Muscle layer of duodenum (tissue), 2 donors: Measurements from ENCODE around the gene PLXDC2.

Experiments
- H3K27ac ChIP-seq: one replicate; pipeline ENCODE4 v1.7.0; 2013; ENCODE audit warnings: mild to moderate bottlenecking, low read length
- H3K27me3 ChIP-seq: one replicate; pipeline ENCODE4 v1.7.0; 2013; ENCODE audit warnings: low read depth, mild to moderate bottlenecking, control low read depth, low read length
- H3K36me3 ChIP-seq, 2 donors: one replicate each; pipeline ENCODE4 v1.7.0; 2013; ENCODE audit warnings: low read length in 2 of 2, control low read depth in 1 of 2, mild to moderate bottlenecking in 1 of 2; ENCODE audit not compliant: insufficient read depth in 2 of 2, control insufficient read depth in 1 of 2
- H3K4me1 ChIP-seq, 2 donors: one replicate each; pipeline ENCODE4 v1.7.0; 2013; ENCODE audit warnings: low read length in 2 of 2, mild to moderate bottlenecking in 2 of 2, control low read depth in 1 of 2, moderate library complexity in 1 of 2; ENCODE audit not compliant: insufficient read depth in 2 of 2, control insufficient read depth in 1 of 2
- H3K4me3 ChIP-seq, 2 donors: one replicate each; pipeline ENCODE4 v1.7.0; 2013; ENCODE audit warnings: low read length in 2 of 2, low read depth in 1 of 2, mild to moderate bottlenecking in 1 of 2
- H3K9me3 ChIP-seq, 2 donors: one replicate each; pipeline ENCODE4 v1.7.0; 2013; ENCODE audit warnings: low read length in 2 of 2, control low read depth in 1 of 2, mild to moderate bottlenecking in 1 of 2; ENCODE audit not compliant: control insufficient read depth in 1 of 2
- donor health status: healthy.

PLXDC2 gene

DNA sequence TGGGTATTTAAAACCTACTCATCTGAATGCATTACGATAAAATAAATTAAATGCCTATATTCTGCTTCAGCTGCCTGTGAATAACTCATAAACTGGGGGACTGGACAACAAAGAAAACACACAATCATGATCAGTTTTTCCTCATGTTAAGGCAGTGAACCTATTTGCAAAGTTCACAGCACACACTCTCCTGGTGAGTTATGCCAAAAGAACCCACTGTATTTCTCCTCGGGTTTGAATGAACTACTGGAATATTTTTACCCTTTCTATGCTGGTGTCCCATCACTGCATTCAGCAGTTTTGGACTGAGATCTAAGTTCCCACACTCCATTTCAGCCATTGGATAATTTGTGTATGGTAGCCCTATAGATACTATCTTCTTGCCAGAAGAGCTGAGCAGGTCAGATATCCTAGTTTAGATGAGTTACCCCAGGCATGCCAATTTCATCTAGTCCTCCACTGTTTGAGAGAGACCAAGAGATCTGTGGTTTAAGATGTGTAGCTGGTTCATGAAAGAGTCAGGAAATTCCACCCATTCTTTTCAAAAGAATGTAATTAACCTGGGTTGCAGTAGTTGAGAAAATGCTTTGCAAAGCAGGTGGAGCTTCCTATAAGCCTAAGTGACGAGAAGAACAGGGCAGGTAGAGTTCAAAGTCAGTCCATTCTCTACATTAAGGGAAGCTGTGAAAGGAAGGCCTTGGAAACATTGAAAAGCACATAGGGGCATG is 101.7 kb downstream of the PLXDC2 start:
- no peak overlapping the region for H3K4me3 ChIP-seq
- H3K4me1 ChIP-seq = peaks cover 3 to 36% of the 10 kb centered on the region in 2 donors
- no peaks in the 10 kb centered on the region for H3K27me3 ChIP-seq
- no peak overlapping the region for H3K27ac ChIP-seq
- no peaks in the 10 kb centered on the region for H3K9me3 ChIP-seq
- peaks cover 0 to 8% of the 10 kb centered on the region in 2 donors for H3K36me3 ChIP-seq

DNA sequence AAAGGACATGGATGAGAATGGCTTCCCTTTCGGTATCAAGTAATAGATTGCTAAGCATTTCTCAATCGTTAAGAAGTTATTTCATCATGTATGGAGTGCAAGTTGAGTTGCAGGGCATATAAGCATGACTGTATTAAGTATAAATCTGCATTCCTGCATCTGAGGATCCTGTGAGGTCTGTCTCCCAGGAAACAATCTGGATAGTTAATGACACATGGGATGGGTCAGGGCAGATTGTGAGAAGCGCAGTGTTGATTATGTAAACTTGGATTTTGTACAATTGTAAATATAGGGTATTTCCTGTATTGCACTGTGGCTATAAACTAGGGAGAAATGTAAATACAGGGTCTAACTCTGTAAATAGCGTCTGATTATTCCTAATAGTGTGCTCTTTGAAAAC is 102.6 kb downstream of the PLXDC2 start:
- Histone ChIP-seq H3K27me3 (no peaks in the 10 kb centered on the region), H3K9me3 (no peaks in the 10 kb centered on the region), H3K4me1 (peaks cover 3 to 41% of the 10 kb centered on the region in 2 donors), H3K36me3 (peaks cover 0 to 11% of the 10 kb centered on the region in 2 donors), H3K4me3 (no peak overlapping the region), H3K27ac (no peak overlapping the region)

DNA sequence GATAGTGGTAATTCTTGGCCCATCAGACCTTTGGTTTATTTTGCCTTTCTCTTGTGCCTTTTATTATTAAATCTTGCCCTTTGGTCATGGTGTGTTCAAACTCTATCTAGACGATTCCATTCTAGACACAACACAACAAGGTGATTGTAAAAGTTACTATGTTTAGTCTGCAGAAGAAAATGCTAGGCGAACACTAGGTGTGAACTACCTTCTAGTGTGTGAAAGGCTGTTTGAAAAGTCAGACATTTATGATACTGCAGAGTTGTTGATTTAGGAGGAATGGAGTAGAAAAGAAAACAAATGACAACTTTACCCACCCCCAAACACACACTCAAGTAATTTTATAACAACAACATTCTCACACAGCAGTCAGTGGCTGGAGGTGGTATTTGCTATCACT is 103.4 kb downstream of the PLXDC2 start:
- Histone ChIP-seq H3K4me3 (no peak overlapping the region), H3K36me3 (peaks cover 0 to 11% of the 10 kb centered on the region in 2 donors), H3K4me1 (peaks cover 3 to 41% of the 10 kb centered on the region in 2 donors), H3K27me3 (no peaks in the 10 kb centered on the region), H3K27ac (no peak overlapping the region), H3K9me3 (no peaks in the 10 kb centered on the region)

DNA sequence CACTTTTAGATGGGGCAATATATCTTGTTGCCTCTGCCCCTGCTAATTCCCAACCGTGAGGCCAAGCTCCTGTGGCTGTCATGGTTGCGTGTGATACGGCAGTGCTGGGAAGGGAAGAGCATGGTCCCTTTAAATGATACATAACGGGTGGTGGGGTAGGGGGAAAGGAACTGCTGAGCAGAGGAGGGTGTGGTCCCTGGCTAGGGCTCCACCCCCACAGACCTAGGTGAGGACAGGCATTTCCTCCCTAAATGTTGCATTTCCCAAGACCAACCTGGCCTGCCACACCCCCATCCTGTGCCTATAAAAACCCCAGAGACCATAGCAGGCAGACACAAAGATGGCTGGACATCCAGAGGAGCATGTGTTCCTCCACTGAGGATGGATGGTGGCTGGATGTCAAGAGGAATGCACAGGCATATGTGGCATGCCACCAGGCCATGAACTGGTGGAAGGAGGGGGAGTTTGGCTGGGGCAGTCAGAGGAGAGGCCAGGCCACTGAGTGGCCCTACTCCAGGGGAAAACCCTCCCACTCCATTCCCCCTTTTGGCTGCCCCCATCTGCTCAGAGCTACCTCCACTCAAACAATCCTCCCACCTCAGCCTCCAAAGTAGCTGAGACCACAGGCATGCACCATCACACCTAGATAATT is 104.0 kb downstream of the PLXDC2 start:
- no peaks in the 10 kb centered on the region for H3K9me3 ChIP-seq
- no peak overlapping the region for H3K4me3 ChIP-seq
- H3K36me3 ChIP-seq = peaks cover 0 to 11% of the 10 kb centered on the region in 2 donors
- no peaks in the 10 kb centered on the region for H3K27me3 ChIP-seq
- peaks cover 3 to 41% of the 10 kb centered on the region in 2 donors for H3K4me1 ChIP-seq
- H3K27ac ChIP-seq = no peak overlapping the region

DNA sequence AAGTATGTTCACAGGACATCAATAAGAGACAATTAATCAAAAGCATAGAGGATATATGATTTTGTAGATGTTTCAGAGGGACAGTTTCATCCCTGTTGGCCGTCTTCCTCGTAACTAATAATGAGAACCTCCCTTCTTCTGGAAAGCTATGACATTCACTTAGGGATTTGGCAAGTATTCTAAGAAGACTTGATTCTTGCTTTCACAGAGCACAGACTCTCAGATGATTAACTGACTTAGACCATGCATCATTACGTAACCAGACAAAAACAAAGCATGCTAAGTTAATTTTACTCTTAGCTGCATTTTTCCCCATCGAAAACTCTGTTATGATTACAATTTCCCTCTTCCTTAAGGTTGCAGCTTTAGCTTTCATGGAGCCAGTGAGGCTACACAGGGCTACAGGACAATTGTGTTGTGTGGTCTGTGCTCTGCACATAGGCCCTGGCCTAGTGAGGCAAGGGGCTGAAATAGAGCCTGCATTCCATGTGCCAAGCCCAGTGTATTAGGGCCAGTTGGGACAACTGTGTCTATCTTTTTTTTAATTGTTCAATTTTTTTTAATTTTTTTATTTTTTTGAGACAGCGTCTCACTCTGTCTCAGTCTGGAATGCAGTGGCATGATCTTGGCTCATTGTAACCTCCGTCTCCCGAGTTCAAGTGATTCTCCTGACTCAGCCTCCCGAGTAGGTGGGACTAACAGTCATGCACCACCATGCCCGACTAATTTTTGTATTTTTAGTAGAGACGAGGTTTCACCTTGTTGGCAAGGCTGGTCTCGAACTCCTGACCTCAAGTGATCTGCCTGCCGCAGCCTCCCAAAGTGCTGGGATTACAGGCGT is 105.3 kb downstream of the PLXDC2 start:
- peaks cover 0 to 11% of the 10 kb centered on the region in 2 donors for H3K36me3 ChIP-seq
- H3K4me3 ChIP-seq = no peak overlapping the region
- no peaks in the 10 kb centered on the region for H3K27me3 ChIP-seq
- H3K9me3 ChIP-seq = no peaks in the 10 kb centered on the region
- H3K27ac ChIP-seq = no peak overlapping the region
- peaks cover 3 to 41% of the 10 kb centered on the region in 2 donors for H3K4me1 ChIP-seq

DNA sequence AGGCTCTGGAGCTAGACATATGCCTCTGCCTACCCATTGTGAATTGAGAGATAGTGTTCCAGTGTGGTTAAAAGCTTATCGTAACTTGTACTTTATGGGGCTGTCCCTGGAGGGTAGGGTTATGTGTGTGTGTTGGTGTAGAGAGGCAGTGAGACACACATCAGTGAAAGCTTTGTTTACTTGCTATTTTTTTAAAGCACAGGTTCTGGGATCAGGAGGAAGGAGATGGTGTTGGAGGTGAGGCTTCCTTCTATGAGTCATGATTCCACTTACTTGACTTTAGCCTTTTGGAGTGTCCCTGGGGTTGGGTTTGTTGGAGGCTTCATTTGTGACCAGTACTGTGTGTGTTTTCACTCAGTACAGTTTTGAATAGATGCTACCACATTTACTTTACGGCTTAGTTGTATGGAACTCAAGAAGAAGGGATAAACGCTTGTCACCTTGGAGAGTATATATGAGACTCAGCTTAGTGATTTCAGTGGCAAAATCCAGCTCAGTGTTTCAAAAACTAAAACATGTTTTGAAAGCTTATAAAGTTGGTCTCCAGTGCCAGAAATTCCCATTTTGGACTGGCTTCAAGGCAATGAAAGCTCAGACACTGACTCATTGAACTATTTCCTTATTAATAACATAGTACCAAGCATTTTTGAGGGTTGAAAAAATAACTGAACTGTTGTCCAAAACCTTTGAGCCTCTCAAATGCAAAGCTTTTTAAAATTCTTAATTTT is 106.2 kb downstream of the PLXDC2 start:
- H3K9me3 ChIP-seq = no peaks in the 10 kb centered on the region
- H3K4me1 ChIP-seq = peaks cover 3 to 41% of the 10 kb centered on the region in 2 donors
- H3K27ac ChIP-seq = peak overlapping the region; percentile 12
- H3K27me3 ChIP-seq = no peaks in the 10 kb centered on the region
- peaks cover 0 to 11% of the 10 kb centered on the region in 2 donors for H3K36me3 ChIP-seq
- H3K4me3 ChIP-seq = no peak overlapping the region

DNA sequence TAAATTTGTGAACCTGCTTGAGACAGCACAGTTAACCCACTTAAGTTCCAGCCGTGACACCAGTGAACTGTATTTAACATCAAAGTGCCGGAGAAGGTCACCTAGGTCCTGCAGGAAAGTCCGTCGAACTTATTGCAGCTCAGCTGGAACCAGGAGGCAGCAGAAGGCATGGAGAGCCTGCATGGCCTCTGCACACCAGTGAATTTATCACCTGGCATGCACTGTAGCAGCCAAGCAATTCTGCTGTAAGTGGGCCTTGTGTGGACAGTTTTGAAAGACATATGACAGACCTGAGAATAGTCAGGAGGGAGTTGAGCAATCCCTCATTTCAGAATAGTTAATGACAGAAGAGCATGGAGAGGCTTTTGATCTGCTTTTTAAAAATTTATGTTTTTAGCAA is 108.8 kb downstream of the PLXDC2 start:
- H3K36me3 ChIP-seq = peaks cover 0 to 11% of the 10 kb centered on the region in 2 donors
- H3K4me1 ChIP-seq = peaks cover 0 to 25% of the 10 kb centered on the region in 2 donors
- H3K4me3 ChIP-seq = no peak overlapping the region
- H3K27ac ChIP-seq = no peak overlapping the region
- no peaks in the 10 kb centered on the region for H3K27me3 ChIP-seq
- H3K9me3 ChIP-seq = no peaks in the 10 kb centered on the region

DNA sequence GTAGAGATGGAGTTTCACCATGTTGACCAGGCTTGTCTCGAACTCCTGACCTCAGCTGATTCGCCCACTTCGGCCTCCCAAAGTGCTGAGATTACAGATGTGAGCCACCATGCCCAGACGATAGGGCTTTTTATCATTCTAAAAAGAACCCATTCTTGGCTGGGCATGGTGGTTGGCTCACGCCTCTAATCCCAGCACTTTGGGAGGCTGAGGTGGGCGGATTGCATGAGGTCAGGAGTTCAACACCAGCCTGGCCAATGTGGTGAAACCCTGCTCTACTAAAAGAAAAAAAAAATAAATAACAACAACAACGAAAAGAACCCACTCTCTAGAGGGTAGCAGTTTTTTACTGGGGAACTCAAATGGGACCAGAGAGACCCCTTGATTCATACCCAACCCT is 112.7 kb downstream of the PLXDC2 start:
- no peaks in the 10 kb centered on the region for H3K9me3 ChIP-seq
- no peaks in the 10 kb centered on the region for H3K27me3 ChIP-seq
- peak overlapping the region; percentile 34 for H3K27ac ChIP-seq
- peaks cover 3 to 27% of the 10 kb centered on the region in 2 donors for H3K4me1 ChIP-seq
- no peaks in the 10 kb centered on the region for H3K36me3 ChIP-seq
- H3K4me3 ChIP-seq = no peak overlapping the region

DNA sequence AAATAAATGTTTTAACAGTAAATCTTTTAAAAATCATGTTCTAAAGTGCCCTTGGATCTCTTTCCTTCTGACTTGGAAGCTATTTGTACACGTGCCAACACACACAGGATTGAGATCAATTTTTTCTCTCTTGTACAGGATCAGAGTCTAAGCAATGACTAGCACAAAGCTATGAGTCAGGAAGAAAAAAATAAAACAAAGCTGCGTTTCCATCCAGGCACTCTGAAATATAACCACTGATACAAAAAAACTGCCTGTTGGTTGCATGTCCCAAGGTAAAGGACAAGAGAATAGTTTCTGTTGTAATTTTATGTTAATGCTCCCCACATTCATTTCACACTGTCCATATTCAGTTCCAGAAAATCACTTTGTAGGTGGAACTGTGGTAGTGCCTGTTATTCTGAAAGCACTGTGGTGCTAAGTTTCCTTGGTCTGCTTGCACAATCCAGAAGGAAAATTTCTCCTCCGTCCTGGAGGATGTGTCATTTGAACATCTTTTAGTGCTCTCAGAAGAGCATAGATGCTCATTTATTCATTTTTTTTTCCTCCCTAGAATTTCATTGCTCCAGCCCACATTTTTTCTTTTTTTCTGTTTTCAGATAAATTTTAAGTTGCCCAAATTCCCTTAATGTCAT is 113.4 kb downstream of the PLXDC2 start:
- Histone ChIP-seq H3K9me3 (no peaks in the 10 kb centered on the region), H3K4me1 (peaks cover 3 to 27% of the 10 kb centered on the region in 2 donors), H3K27me3 (no peaks in the 10 kb centered on the region), H3K36me3 (no peaks in the 10 kb centered on the region), H3K4me3 (no peak overlapping the region), H3K27ac (peak overlapping the region; percentile 34)

DNA sequence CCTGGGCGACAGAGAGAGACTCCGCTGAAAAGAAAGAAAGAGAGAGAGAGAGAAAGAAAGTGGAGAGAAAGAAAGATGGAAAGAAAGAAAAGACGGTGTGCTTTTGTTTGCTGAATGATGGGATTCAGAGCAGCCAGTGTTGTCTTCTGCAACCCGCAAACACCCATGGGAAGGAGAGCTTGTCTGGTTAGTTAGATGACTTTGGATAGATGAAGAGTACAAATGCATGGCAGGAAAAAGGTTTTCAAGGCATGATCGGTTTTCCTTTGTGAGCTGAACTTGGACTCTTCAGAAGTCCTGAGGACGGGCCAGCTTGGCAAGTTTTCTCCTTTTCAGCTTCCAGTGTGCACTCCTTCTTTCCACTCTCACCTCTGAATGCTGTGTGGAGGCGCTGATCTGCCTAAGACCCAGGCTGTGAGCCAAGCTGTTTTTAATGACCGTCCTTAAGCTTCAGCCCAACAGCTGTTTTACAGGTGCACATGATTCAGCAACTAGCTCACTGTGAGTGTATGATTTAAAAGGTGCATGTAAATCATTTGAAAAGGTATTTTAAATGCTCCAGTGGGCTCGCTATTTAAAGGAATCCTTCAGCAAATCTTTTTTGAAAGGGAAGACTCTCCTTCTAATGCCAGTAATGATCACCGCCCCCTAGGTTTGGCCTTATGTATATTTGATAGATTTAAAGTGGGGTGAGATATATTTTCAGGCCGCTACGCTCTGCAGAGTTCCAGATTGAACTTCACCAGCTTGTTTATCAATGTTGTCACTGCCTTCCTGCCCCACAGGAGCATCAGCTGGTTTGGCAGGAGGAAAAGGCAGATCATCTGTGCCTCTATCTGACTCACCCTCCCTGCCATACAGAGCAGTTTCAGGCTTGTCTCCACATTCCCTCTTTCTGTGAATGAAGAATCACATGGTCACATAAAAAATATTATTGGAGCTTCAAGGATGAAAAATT is 115.0 kb downstream of the PLXDC2 start:
- H3K9me3 ChIP-seq = no peaks in the 10 kb centered on the region
- peaks cover 3 to 27% of the 10 kb centered on the region in 2 donors for H3K4me1 ChIP-seq
- no peak overlapping the region for H3K27ac ChIP-seq
- H3K4me3 ChIP-seq = no peak overlapping the region
- no peaks in the 10 kb centered on the region for H3K27me3 ChIP-seq
- no peaks in the 10 kb centered on the region for H3K36me3 ChIP-seq
